Small intestine (tissue), 7 donors: ENCODE results near the gene IL17D. TPM values are rescaled to one million over a fixed set of nuclear protein-coding genes. Genes with fewer than 3 reads are reported as not detected.

Experiments used
- DNase-seq, 2 donors: peaks; one replicate each; pipeline versions ENCODE4 v3.0.0 to v3.0.0-alpha.2; 2013
- FAIRE-seq: peaks from 2 replicates; lab custom pipeline; 2012; peaks lifted over from hg19 to GRCh38; lab: Jason Lieb, UNC
- H3K27ac ChIP-seq, 3 donors: one replicate each; pipeline ENCODE4 v1.5.1; 2013; ENCODE audit warnings: low read length in 2 of 3, mild to moderate bottlenecking in 2 of 3, control low read depth in 1 of 3, inconsistent platforms in 1 of 3, low read depth in 1 of 3, moderate library complexity in 1 of 3
- H3K27me3 ChIP-seq, 3 donors: one replicate each; pipeline ENCODE4 v1.6.1; 2013; ENCODE audit warnings: low read length in 3 of 3, inconsistent platforms in 1 of 3; ENCODE audit not compliant: control insufficient read depth in 3 of 3, insufficient read depth in 3 of 3
- H3K36me3 ChIP-seq, 3 donors: one replicate each; pipeline ENCODE4 v1.6.1; 2013; ENCODE audit warnings: low read length in 3 of 3, inconsistent platforms in 1 of 3, low read depth in 1 of 3, mild to moderate bottlenecking in 1 of 3, moderate library complexity in 1 of 3; ENCODE audit not compliant: control insufficient read depth in 3 of 3, insufficient read depth in 2 of 3
- H3K4me1 ChIP-seq, 3 donors: one replicate each; pipeline ENCODE4 v1.6.1; 2013; ENCODE audit warnings: low read length in 2 of 3, inconsistent platforms in 1 of 3, low read depth in 1 of 3, mild to moderate bottlenecking in 1 of 3, moderate library complexity in 1 of 3; ENCODE audit not compliant: control insufficient read depth in 3 of 3, insufficient read depth in 2 of 3
- H3K4me3 ChIP-seq, 3 donors: one replicate each; pipeline ENCODE4 v1.5.1; 2013; ENCODE audit warnings: low read length in 3 of 3, control low read depth in 1 of 3, inconsistent platforms in 1 of 3, low read depth in 1 of 3, mild to moderate bottlenecking in 1 of 3, moderate library complexity in 1 of 3
- H3K9me3 ChIP-seq, 2 donors: one replicate each; pipeline ENCODE4 v1.6.1; 2013; ENCODE audit warnings: low read depth in 1 of 2, low read length in 1 of 2; ENCODE audit not compliant: control insufficient read depth in 2 of 2, insufficient read depth in 1 of 2
- WGBS, 3 donors: extraction: QIAGEN DNeasy Blood & Tissue Kit; methylation state at CpG; one replicate each; pipeline ENCODE4 v1.1.7; 2013; 5-methylcytosine and 5-hydroxymethylcytosine counted together
- polyA plus RNA-seq, 4 donors: library from polyadenylated mRNA; stranded (reverse) in 3 of 4; unstranded in 1 of 4; fragments of 200-250 nt in 3 of 4; fragments of 120-200 nt in 1 of 4; gene quantifications; one replicate each; pipeline versions ENCODE4 v1.2.1 to v1.2.3, GENCODE V29; 2013
- donor health status: healthy with polysubstance abuse.
- donor health status: control.
- donor health status: control.
- donor health status: Bipolar disorder and iron deficiency.
- donor health status: healthy.

The IL17D gene
- polyA plus RNA-seq, 4 donors, result 1.7 to 28.4 (median 2.0) TPM

- FAIRE-seq, result no peak
- WGBS, 3 donors, result 89 to 94% (median 93%) methylated on average over 9 of the region's 9 CpGs
- Histone ChIP-seq H3K4me3 (no peak overlapping the region), H3K4me1 (peaks cover 0 to 1% (median 0%) of the 10 kb centered on the region in 3 donors), H3K36me3 (no peaks in the 10 kb centered on the region), H3K27ac (no peak overlapping the region), H3K9me3 (no peaks in the 10 kb centered on the region), H3K27me3 (peaks cover 0 to 3% (median 0%) of the 10 kb centered on the region in 3 donors)
- no peak for DNase-seq
These were observed 3.8 kb upstream of the IL17D start for GRCh38 chr13:20699715-20700114.

GRCh38 chr13:20700288-20700687, 3.2 kb upstream of the IL17D start:
- H3K27ac ChIP-seq, result no peak overlapping the region
- no peaks in the 10 kb centered on the region for H3K36me3 ChIP-seq
- H3K4me3 ChIP-seq, result no peak overlapping the region
- H3K4me1 ChIP-seq, result peaks cover 0 to 3% (median 0%) of the 10 kb centered on the region in 3 donors
- DNase-seq (no peak), FAIRE-seq (no peak)
- WGBS, 3 donors, result 86 to 89% (median 87%) methylated on average over 6 of the region's 6 CpGs
- H3K27me3 ChIP-seq, result peaks cover 0 to 3% (median 0%) of the 10 kb centered on the region in 3 donors
- no peaks in the 10 kb centered on the region for H3K9me3 ChIP-seq

- Histone ChIP-seq H3K4me1 (peaks cover 0 to 3% (median 0%) of the 10 kb centered on the region in 3 donors), H3K4me3 (no peak overlapping the region)
These were observed 2.0 kb upstream of the IL17D start for GRCh38 chr13:20701461-20701860.

GRCh38 chr13:20702530-20702914, 977 bp upstream of the IL17D start:
- peaks cover 0 to 3% (median 0%) of the 10 kb centered on the region in 3 donors for H3K27me3 ChIP-seq
- WGBS, 3 donors, result 8 to 19% (median 13%) methylated on average over 9 of the region's 9 CpGs
- no peaks in the 10 kb centered on the region for H3K36me3 ChIP-seq
- FAIRE-seq, result no peak
- no peaks in the 10 kb centered on the region for H3K9me3 ChIP-seq
- DNase-seq, result peak; percentile 81
- H3K27ac ChIP-seq, result peak overlapping the region in 2 of 3 donors; percentile 69 to 79
- H3K4me1 ChIP-seq, result peaks cover 0 to 3% (median 0%) of the 10 kb centered on the region in 3 donors
- peak overlapping the region in 2 of 3 donors; percentile 66 to 69 for H3K4me3 ChIP-seq

More at GRCh38 chr13:20701461-20701860, 2.0 kb upstream of the IL17D start:
- no peaks in the 10 kb centered on the region for H3K36me3 ChIP-seq
- no peak for FAIRE-seq
- no peak for DNase-seq
- H3K9me3 ChIP-seq, result no peaks in the 10 kb centered on the region
- H3K27me3 ChIP-seq, result peaks cover 0 to 3% (median 0%) of the 10 kb centered on the region in 3 donors
- 92 to 95% (median 93%) methylated on average over 3 of the region's 3 CpGs for whole genome bisulfite sequencing, 3 donors
- no peak overlapping the region for H3K27ac ChIP-seq

GRCh38 chr13:20703780-20704458, 420 bp downstream of the IL17D start:
- no peak overlapping the region for H3K27ac ChIP-seq
- H3K36me3 ChIP-seq, result no peaks in the 10 kb centered on the region
- peaks cover 0 to 3% (median 0%) of the 10 kb centered on the region in 3 donors for H3K4me1 ChIP-seq
- peak overlapping the region in 2 of 3 donors; percentile 60 to 66 for H3K4me3 ChIP-seq
- 0 to 1% (median 0%) methylated on average over 20 to 98 of the region's 98 CpGs for WGBS, 3 donors
- H3K9me3 ChIP-seq, result no peaks in the 10 kb centered on the region
- DNase-seq (peak; percentile 88 to 95), FAIRE-seq (no peak)
- H3K27me3 ChIP-seq, result peaks cover 0 to 3% (median 0%) of the 10 kb centered on the region in 3 donors

GRCh38 chr13:20704459-20705069, 1.1 kb downstream of the IL17D start:
- no peaks in the 10 kb centered on the region for H3K36me3 ChIP-seq
- H3K27ac ChIP-seq, result peak overlapping the region in 1 of 3 donors; percentile 17
- DNase-seq (peak in 1 of 2 donors; percentile 44), FAIRE-seq (no peak)
- H3K27me3 ChIP-seq, result peaks cover 0 to 3% (median 0%) of the 10 kb centered on the region in 3 donors
- no peaks in the 10 kb centered on the region for H3K9me3 ChIP-seq
- 24 to 33% (median 24%) methylated on average over 10 to 17 of the region's 20 CpGs for WGBS, 3 donors
- peak overlapping the region in 2 of 3 donors; percentile 6 to 66 for H3K4me3 ChIP-seq
- peaks cover 0 to 3% (median 0%) of the 10 kb centered on the region in 3 donors for H3K4me1 ChIP-seq

- Histone ChIP-seq H3K9me3 (no peaks in the 10 kb centered on the region), H3K4me3 (no peak overlapping the region), H3K4me1 (peaks cover 0 to 3% (median 0%) of the 10 kb centered on the region in 3 donors), H3K27ac (no peak overlapping the region), H3K36me3 (no peaks in the 10 kb centered on the region), H3K27me3 (no peaks in the 10 kb centered on the region)
- FAIRE-seq (no peak), DNase-seq (no peak)
- WGBS, 3 donors, result 88 to 96% (median 90%) methylated on average over 5 of the region's 5 CpGs
These were observed 3.2 kb downstream of the IL17D start for GRCh38 chr13:20706661-20707060.

GRCh38 chr13:20708216-20708615, 4.7 kb downstream of the IL17D start:
- DNase-seq, result no peak
- Histone ChIP-seq H3K4me1 (peaks cover 0 to 3% (median 0%) of the 10 kb centered on the region in 3 donors), H3K9me3 (no peaks in the 10 kb centered on the region), H3K4me3 (no peak overlapping the region), H3K36me3 (no peaks in the 10 kb centered on the region), H3K27me3 (peaks cover 0 to 5% (median 0%) of the 10 kb centered on the region in 3 donors), H3K27ac (no peak overlapping the region)
- 60 to 74% (median 64%) methylated on average over 2 of the region's 2 CpGs for WGBS, 3 donors
- FAIRE-seq, result no peak
